ENCODE measurements around the gene RHOBTB3.

Gene RHOBTB3

DNA sequence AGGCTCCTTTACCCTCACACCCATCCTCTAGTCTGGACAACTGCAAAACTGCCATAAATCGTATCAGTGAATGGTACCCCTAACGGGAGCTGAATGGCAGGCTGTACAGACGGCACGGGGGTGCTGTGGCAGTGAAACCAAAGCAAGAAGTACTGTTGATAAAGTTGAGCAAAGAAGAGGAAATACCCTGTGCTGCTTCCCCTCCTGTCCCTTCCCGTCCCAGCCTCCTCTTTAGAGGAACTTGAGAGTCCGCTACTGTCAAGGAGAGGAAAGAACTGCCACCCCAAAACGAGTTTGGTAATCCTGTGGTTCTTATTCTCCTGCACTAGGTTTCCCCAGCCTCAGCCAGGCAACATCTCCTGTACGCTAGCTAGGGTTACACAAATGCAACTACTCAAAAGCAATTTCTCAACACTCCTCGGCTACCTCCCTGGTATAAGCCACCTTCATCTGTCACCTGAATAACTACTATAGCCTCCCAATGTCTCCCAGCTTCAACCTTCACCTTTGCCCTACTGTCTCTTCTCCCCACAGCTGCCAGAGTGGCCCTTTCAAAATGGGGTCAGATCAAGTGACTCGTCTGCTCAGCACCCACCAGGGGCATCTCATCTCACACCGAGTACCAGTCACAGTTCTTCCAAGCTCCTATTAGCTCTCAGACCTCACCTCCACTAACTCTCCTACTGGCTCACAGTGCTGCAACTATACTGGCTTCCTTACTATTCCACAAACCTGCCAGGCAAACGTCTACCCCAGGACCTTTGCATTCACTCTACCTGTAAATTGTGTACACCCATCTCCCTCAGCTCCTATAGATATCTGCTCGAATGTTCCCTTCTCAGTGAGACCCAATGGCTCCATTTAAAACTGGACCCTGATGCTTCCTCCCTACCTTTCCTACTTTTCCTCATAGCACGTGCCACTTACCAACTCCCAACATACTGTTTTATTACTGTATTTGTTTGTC is 87.3 kb downstream of the RHOBTB3 start:
- Histone ChIP-seq H3K4me1 (ENCODE audit: control insufficient read depth, insufficient read depth, low read length) (peaks cover 38% of the 10 kb centered on the region), H3K9me3 (replicated peaks; ENCODE audit: low read length) (no peaks in the 10 kb centered on the region), H3K4me3 (ENCODE audit: low read length) (peak overlapping the region; percentile 28), H3K4me2 (ENCODE audit: low read length) (peak overlapping the region; percentile 51), H3K27me3 (ENCODE audit: control insufficient read depth, insufficient read depth, low read length) (no peaks in the 10 kb centered on the region), H3K36me3 (ENCODE audit: insufficient read depth, low read length) (peaks cover 51% of the 10 kb centered on the region), H3K9ac (ENCODE audit: low read depth, low read length) (peak overlapping the region; percentile 40)

DNA sequence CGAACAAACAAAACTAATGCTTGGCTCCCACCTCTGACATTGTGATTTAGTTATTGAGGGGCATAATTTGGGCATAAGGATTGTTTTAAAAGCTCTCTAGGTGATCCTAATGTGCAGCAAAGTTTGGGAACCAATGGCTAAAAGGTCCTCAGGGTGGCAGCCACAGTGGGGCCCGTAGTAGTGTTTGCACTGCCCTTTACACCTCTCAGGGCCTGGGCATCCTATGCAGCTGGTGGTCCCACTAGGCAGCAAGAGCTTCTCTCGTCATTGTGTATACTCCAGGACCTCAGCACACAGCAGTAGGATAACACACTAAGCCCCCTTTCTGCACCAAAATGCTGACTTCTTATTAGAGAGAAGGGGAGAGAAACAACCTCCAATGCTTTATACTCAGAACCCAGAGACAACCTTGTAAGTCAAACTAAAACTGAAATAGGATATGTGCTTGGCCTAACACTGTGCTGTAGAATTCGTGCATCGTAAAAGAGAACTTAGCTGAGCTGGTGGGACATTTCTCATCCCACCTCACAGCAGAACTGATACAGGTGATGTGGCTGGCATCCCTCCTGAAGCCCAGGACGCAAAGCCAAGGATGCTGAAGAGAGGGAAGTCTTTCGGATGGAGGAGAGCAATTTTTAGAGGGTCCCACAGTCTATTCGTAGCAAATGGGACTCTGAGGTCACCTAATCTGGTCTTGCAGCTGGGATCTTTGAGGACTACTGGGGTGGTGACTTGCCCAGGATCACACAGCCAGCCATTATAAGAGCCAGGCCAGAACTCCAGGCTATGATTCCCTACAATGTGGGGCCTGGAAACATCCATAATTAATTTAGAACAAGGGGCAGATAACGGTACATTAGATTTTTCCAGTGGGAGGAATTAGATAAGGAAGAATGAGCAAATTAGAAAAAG is 90.2 kb downstream of the RHOBTB3 start:
- peaks cover 51% of the 10 kb centered on the region for H3K4me1 ChIP-seq (ENCODE audit: control insufficient read depth, insufficient read depth, low read length)
- peak overlapping the region; percentile 92 for H3K4me3 ChIP-seq (ENCODE audit: low read length)
- peak overlapping the region; percentile 97 for H3K4me2 ChIP-seq (ENCODE audit: low read length)
- H3K9me3 ChIP-seq (replicated peaks; ENCODE audit: low read length), result no peaks in the 10 kb centered on the region
- no peaks in the 10 kb centered on the region for H3K27me3 ChIP-seq (ENCODE audit: control insufficient read depth, insufficient read depth, low read length)
- H3K9ac ChIP-seq (ENCODE audit: low read depth, low read length), result peak overlapping the region; percentile 90
- peaks cover 22% of the 10 kb centered on the region for H3K36me3 ChIP-seq (ENCODE audit: insufficient read depth, low read length)

DNA sequence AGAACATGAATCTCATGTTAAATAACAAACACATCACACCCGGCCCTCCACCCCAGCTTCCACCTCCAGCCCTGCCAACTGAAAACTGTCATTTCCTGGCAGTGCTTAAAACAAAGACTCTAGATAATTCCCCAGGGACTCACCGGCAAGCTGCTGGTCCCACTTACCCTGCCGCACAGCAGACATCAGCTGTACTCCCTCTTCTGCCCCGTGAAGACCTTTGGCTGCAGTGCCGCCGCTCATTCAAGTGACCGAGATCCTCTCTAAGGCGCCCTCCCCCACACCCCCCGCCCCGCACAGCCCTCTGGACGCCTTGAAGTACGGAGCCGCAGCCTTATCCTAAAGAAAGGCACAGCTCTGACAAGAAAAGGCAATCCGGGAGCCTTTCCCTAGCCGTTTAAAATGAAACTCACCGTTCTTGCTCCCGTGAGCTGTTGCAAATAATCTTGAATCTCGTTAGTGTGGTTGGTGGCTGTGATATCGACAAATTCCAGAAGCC is 91.0 kb downstream of the RHOBTB3 start:
- H3K4me1 ChIP-seq (ENCODE audit: control insufficient read depth, insufficient read depth, low read length), result peaks cover 47% of the 10 kb centered on the region
- H3K27me3 ChIP-seq (ENCODE audit: control insufficient read depth, insufficient read depth, low read length), result no peaks in the 10 kb centered on the region
- peak overlapping the region; percentile 97 for H3K4me2 ChIP-seq (ENCODE audit: low read length)
- no peaks in the 10 kb centered on the region for H3K9me3 ChIP-seq (replicated peaks; ENCODE audit: low read length)
- peaks cover 15% of the 10 kb centered on the region for H3K36me3 ChIP-seq (ENCODE audit: insufficient read depth, low read length)
- peak overlapping the region; percentile 90 for H3K9ac ChIP-seq (ENCODE audit: low read depth, low read length)
- H3K4me3 ChIP-seq (ENCODE audit: low read length), result peak overlapping the region; percentile 92

DNA sequence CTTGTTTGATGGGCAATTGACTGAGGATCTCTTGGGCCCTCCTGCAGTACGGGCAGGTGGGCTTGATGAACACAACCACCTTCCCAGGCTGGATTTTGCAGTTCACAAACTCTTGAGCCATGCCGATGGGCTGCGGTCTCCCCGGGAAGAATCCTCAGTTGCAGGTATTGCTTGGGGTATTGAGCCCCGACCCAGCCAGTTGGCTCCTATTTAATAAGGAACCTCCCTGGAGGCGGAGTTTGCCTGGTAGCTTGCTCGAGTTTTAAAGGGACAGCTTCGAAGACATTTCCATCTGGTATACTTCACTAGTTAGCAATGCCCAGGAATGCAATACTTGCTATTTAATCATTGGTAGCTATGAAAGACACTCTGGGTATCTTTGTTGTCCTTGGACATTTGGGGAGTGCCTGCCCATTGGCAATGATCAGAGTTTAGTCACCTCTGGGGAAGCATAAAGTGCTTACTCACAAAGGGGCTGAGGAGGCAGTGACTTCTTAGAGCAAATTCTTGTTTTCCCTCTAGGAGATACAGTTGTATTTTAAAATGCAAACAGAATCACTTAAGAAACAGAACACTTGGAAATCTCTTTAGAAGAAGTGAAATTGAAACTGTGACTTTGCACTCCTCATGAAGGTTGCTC is 91.5 kb downstream of the RHOBTB3 start, which contains the start of gene GLRX:
Gene GLRX (minus strand): TSS at position 185 of the 640 bp plus-strand sequence. CDS start 64 bp downstream, at position 121.
- Histone ChIP-seq H3K27me3 (ENCODE audit: control insufficient read depth, insufficient read depth, low read length) (no peaks in the 10 kb centered on the region), H3K4me3 (ENCODE audit: low read length) (peak within 1 kb of the TSS; percentile 92), H3K36me3 (ENCODE audit: insufficient read depth, low read length) (peaks cover 12% of the 10 kb centered on the region), H3K9ac (ENCODE audit: low read depth, low read length) (peak within 1 kb of the TSS; percentile 90), H3K4me2 (ENCODE audit: low read length) (peak within 1 kb of the TSS; percentile 97), H3K4me1 (ENCODE audit: control insufficient read depth, insufficient read depth, low read length) (peaks cover 42% of the 10 kb centered on the region), H3K9me3 (replicated peaks; ENCODE audit: low read length) (no peaks in the 10 kb centered on the region)

DNA sequence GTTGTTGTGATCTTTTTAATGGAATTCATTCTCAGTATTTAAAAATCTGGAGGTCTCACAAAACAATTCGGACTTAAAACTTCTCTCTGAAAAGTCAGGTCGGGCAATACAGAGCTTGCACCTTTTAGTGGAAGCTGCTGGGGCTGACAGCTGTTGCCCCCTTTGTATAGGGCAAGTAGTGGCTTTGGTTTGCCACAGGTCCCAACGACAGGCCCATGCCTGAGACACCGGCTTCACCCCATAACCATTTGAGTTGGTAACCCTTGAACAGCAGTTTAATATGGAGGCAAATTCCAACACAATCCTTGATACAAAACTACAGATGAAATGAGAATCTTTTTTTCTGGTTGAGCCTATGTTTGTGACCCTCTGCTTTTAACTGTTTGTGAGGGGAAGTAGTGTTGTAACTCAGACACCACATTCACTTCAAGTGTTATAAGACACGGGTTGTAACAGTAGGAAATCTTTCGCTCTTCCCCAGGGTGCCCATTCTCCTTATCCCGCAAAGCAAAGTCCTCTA is 92.1 kb downstream of the RHOBTB3 start:
- peaks cover 11% of the 10 kb centered on the region for H3K36me3 ChIP-seq (ENCODE audit: insufficient read depth, low read length)
- peak overlapping the region; percentile 80 for H3K9ac ChIP-seq (ENCODE audit: low read depth, low read length)
- peak overlapping the region; percentile 92 for H3K4me3 ChIP-seq (ENCODE audit: low read length)
- peaks cover 36% of the 10 kb centered on the region for H3K4me1 ChIP-seq (ENCODE audit: control insufficient read depth, insufficient read depth, low read length)
- H3K4me2 ChIP-seq (ENCODE audit: low read length), result peak overlapping the region; percentile 97
- H3K9me3 ChIP-seq (replicated peaks; ENCODE audit: low read length), result no peaks in the 10 kb centered on the region
- H3K27me3 ChIP-seq (ENCODE audit: control insufficient read depth, insufficient read depth, low read length), result no peaks in the 10 kb centered on the region

DNA sequence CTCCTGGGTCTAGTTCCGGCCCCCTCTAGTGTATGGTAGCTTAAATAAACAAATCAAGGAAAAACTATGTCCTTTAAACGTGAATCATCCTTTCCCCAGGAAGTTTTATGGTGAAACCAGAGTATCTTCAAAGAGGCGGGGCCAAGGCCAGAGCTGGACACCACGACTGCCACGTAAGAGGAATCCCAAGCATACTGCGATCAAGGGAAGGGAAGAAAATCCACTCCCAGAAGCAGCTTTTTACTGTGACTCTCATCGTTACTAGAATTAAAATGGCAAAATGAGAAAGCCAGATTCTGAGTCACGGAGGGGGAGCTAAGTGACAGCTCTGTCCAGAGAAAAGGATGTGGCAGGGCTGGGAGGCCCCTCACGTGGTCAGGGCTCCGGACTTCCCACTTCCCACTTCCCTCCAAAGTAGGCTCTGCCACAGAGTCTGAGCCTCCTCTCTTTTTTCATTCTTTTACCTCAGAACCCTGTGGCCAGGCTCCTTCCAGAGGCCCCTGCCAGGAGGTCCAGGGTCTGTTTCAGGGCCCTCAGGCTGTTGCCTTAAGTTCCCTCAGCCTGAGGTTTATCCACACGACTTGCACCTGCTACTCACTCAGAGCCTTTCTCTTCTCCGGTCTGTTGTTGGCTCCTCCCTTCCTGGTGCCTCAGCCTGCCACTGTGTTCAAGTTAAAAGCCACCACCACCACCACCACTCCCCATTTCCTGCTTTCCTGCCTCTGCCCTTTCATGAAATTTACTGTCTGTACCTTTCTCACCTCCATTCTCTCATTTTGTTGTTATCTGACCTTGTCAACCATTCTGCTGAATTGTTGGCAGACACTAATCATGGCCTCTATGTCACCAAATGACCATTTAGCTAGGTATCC is 92.8 kb downstream of the RHOBTB3 start:
- peaks cover 4% of the 10 kb centered on the region for H3K36me3 ChIP-seq (ENCODE audit: insufficient read depth, low read length)
- H3K9me3 ChIP-seq (replicated peaks; ENCODE audit: low read length), result no peaks in the 10 kb centered on the region
- H3K4me1 ChIP-seq (ENCODE audit: control insufficient read depth, insufficient read depth, low read length), result peaks cover 29% of the 10 kb centered on the region
- H3K27me3 ChIP-seq (ENCODE audit: control insufficient read depth, insufficient read depth, low read length), result no peaks in the 10 kb centered on the region
- H3K9ac ChIP-seq (ENCODE audit: low read depth, low read length), result peak overlapping the region; percentile 80
- peak overlapping the region; percentile 97 for H3K4me2 ChIP-seq (ENCODE audit: low read length)
- peak overlapping the region; percentile 92 for H3K4me3 ChIP-seq (ENCODE audit: low read length)

DNA sequence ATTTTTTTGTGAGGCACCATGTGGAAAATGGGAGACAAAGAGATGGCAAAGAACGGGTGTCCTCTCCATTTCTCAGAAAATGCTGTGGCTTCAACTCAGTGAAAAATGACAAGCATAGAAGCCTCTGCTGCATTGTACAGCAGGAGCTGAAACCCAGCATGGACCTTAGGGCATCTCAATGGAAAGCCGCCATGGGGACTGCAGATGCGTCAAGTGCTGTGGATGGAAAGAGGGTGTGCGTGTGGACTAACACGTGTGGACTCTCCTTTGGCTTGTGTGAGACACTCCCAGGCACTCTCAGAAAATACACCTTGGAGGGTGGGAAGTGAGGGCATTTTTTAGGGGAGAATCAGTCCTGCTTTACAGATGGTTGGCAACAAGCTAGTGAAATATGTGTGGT is 93.6 kb downstream of the RHOBTB3 start:
- Histone ChIP-seq H3K9me3 (replicated peaks; ENCODE audit: low read length) (no peaks in the 10 kb centered on the region), H3K27me3 (ENCODE audit: control insufficient read depth, insufficient read depth, low read length) (no peaks in the 10 kb centered on the region), H3K4me2 (ENCODE audit: low read length) (peak overlapping the region; percentile 97), H3K36me3 (ENCODE audit: insufficient read depth, low read length) (no peaks in the 10 kb centered on the region), H3K9ac (ENCODE audit: low read depth, low read length) (no peak overlapping the region), H3K4me3 (ENCODE audit: low read length) (no peak overlapping the region), H3K4me1 (ENCODE audit: control insufficient read depth, insufficient read depth, low read length) (peaks cover 24% of the 10 kb centered on the region)

DNA sequence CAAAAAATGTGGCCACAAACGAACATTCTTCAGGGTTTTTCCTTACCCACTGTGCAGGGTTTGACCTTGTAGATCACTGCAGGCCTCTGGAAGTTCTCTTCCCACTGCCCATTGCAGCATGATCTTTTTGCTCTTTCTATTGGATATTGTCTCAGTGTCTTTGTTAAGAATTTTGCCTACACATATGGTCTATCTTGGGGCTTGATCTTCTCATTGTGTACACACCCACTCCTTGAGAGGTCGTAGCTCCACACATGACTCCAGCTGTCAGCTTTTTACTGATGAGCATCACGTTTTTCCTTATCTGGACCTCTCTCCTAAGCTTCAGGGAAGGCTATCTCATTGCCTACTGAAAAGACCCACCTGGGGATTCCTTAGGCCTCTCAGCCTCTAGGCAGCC is 94.4 kb downstream of the RHOBTB3 start:
- H3K4me1 ChIP-seq (ENCODE audit: control insufficient read depth, insufficient read depth, low read length), result peaks cover 24% of the 10 kb centered on the region

DNA sequence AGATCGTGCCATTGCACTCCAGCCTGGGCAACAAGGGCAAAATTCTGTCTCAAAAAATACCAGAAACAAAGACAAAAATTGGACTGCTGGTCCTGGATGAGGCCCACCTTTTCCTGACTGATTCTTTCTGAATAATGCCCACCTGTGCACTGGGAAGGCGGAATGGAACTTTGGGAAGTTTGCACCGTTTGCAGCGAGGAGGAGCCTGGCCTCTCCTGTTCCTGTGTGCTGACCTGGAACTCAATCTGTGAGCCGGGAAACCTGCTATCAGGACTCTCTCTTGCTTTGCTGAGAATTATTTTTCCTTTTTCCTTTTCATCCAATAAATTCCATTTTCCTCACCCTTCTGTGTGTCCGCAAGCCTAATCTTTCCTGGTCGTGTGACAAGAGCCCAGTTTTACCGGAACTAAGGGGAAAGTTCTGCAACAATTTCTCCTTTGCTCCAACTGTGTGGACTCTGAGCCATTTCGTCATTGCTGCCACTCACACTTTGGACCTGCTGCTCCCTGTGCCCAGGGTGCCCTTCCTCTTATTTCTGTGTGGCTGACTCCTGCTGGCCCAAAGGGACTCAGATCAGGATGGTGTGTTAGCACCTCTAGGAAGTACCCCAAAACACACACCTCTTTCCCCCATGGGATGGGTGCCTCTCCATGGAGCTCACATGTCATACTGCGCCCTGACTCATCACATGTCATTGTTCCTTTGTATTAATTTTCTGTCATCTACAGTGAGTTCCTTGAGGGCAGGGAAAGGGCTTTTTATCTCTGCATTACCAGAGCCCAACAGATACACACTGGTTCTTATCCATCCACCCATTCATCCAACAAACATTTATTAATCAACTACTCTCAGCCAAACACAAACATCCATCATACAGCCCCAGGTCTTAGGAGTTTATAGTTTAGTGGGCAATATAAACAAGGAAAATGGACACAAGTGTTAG is 96.1 kb downstream of the RHOBTB3 start:
- Histone ChIP-seq H3K36me3 (ENCODE audit: insufficient read depth, low read length) (no peaks in the 10 kb centered on the region), H3K9me3 (replicated peaks; ENCODE audit: low read length) (no peaks in the 10 kb centered on the region), H3K9ac (ENCODE audit: low read depth, low read length) (no peak overlapping the region), H3K4me1 (ENCODE audit: control insufficient read depth, insufficient read depth, low read length) (peaks cover 19% of the 10 kb centered on the region), H3K4me3 (ENCODE audit: low read length) (no peak overlapping the region), H3K4me2 (ENCODE audit: low read length) (no peak overlapping the region), H3K27me3 (ENCODE audit: control insufficient read depth, insufficient read depth, low read length) (no peaks in the 10 kb centered on the region)

More for the DNA sequence above, 94.4 kb downstream of the RHOBTB3 start:
- Histone ChIP-seq H3K4me2 (ENCODE audit: low read length) (no peak overlapping the region), H3K27me3 (ENCODE audit: control insufficient read depth, insufficient read depth, low read length) (no peaks in the 10 kb centered on the region), H3K9ac (ENCODE audit: low read depth, low read length) (no peak overlapping the region), H3K36me3 (ENCODE audit: insufficient read depth, low read length) (no peaks in the 10 kb centered on the region), H3K9me3 (replicated peaks; ENCODE audit: low read length) (no peaks in the 10 kb centered on the region), H3K4me3 (ENCODE audit: low read length) (no peak overlapping the region)

Data from skeletal muscle satellite cell (primary cell).